ENCODE measurements around the gene F7. TPM values are rescaled to one million over a fixed set of nuclear protein-coding genes. Genes with fewer than 3 reads are reported as not detected.

The F7 gene
- total RNA-seq, 1 experiment from 2014 or later: not detected

DNA sequence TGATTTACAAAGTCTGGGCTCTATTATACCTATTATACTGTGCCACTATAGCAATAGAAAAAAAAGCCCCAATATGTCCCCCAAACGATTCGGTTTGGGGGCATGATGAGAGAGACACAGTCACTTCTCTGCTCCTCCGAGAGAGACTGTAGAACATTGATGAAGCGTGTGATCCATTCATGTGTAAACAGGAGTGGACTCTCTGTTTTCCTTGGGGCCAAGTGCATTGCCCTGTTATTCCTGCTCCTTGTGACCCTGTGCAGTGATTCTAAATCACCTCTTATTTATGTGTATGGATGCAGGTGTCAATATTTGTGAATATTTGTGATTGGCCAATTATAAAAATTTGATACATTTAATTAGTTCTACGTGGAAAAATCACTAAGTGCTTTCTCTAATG lies 34.0 kb downstream of the F7 start:
- TF ChIP-seq POLR2AphosphoS5 (IDR thresholded peaks at IDR 0.05; ENCODE audit: low read depth, low read length): no peak
- TF ChIP-seq CTCF (IDR thresholded peaks at IDR 0.05): no peak
- no peak for TF ChIP-seq TCF7L2 (IDR thresholded peaks at IDR 0.05; ENCODE audit: low read depth, low read length)
- TF ChIP-seq, protein P1, sequence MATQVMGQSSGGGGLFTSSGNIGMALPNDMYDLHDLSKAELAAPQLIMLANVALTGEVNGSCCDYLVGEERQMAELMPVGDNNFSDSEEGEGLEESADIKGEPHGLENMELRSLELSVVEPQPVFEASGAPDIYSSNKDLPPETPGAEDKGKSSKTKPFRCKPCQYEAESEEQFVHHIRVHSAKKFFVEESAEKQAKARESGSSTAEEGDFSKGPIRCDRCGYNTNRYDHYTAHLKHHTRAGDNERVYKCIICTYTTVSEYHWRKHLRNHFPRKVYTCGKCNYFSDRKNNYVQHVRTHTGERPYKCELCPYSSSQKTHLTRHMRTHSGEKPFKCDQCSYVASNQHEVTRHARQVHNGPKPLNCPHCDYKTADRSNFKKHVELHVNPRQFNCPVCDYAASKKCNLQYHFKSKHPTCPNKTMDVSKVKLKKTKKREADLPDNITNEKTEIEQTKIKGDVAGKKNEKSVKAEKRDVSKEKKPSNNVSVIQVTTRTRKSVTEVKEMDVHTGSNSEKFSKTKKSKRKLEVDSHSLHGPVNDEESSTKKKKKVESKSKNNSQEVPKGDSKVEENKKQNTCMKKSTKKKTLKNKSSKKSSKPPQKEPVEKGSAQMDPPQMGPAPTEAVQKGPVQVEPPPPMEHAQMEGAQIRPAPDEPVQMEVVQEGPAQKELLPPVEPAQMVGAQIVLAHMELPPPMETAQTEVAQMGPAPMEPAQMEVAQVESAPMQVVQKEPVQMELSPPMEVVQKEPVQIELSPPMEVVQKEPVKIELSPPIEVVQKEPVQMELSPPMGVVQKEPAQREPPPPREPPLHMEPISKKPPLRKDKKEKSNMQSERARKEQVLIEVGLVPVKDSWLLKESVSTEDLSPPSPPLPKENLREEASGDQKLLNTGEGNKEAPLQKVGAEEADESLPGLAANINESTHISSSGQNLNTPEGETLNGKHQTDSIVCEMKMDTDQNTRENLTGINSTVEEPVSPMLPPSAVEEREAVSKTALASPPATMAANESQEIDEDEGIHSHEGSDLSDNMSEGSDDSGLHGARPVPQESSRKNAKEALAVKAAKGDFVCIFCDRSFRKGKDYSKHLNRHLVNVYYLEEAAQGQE (IDR thresholded peaks at IDR 0.05; ENCODE audit: insufficient read depth in 1 of 2, low read depth in 2 of 2, low read length in 1 of 2): no peak
- TF ChIP-seq SIN3A (IDR thresholded peaks at IDR 0.05; ENCODE audit: borderline replicate concordance, insufficient read depth, low read depth, low read length): no peak
- in situ Hi-C loops (cut with HindIII; ENCODE audit: low pct_unique_long_range_greater_than_20kb, low sequenced_read_pairs): no loop called here
- Histone ChIP-seq H3K27me3 (ENCODE audit: control insufficient read depth, insufficient read depth, low read length) (no peaks in the 10 kb centered on the region), H3K4me1 (ENCODE audit: control insufficient read depth, insufficient read depth, low read length) (no peaks in the 10 kb centered on the region), H3K27ac (ENCODE audit: low read length) (no peak overlapping the region), H3K9me3 (ENCODE audit: control insufficient read depth, insufficient read depth, low read depth, low read length) (no peaks in the 10 kb centered on the region), H3K4me3 (ENCODE audit: low read depth in 2 of 2, low read length in 2 of 2) (no peak overlapping the region), H3K36me3 (ENCODE audit: control insufficient read depth, insufficient read depth, low read length) (no peaks in the 10 kb centered on the region)
- ChIA-PET POLR2A (no interaction called here), CTCF (no interaction called here)
- no TSS peak for BruUV-seq (replicated peaks)
- ATAC-seq (no peak), DNase-seq (ENCODE audit: low read depth, low spot score) (no peak)
- intact Hi-C loops (cut with micrococcal nuclease; ENCODE audit: unreplicated experiment): no loop called here

DNA sequence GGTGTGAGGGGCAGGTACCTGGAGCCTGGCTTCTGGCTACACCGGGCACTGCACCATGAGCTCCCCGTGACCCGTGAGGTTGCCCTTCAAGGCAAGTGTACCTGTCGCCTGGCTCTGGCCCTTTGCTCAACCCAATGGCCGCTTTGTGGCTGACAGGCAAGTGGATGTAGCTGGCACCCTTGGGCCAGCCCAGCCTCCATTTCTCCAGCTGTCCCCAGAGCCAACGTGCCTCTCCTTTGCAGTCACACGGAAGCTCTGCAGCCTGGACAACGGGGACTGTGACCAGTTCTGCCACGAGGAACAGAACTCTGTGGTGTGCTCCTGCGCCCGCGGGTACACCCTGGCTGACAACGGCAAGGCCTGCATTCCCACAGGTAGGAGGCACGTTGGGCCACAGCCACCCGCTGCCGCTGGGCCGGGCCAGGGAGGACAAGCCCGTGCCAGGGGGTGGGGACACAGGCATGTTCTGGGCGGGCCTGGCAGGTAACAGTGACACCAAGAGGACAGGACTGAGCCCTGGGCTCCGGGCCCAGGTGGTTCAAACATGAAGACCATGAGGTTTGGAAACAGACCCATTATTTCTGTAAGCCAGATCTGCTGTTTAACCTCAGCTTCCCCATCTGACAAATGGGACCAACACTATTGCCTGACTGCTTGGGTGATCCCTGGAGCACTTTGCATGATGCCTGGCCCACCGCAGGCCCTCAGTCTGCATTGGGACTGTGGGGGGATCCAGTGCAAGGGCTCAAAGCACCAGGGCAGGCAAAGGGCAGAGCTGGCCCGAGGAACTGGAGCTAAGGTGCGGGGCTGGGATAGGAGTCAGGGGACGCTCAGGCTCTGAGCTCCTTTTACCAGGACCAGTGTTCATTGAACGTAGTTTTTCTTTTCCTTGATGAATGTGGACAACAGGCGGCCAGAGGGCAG lies 35.3 kb downstream of the F7 start:
- Histone ChIP-seq H3K27me3 (ENCODE audit: control insufficient read depth, insufficient read depth, low read length) (no peaks in the 10 kb centered on the region), H3K27ac (ENCODE audit: low read length) (no peak overlapping the region), H3K4me3 (ENCODE audit: low read depth in 2 of 2, low read length in 2 of 2) (no peak overlapping the region), H3K36me3 (ENCODE audit: control insufficient read depth, insufficient read depth, low read length) (no peaks in the 10 kb centered on the region), H3K4me1 (ENCODE audit: control insufficient read depth, insufficient read depth, low read length) (no peaks in the 10 kb centered on the region), H3K9me3 (ENCODE audit: control insufficient read depth, insufficient read depth, low read depth, low read length) (no peaks in the 10 kb centered on the region)
- ATAC-seq (no peak), DNase-seq (ENCODE audit: low read depth, low spot score) (no peak)
- intact Hi-C loops (cut with micrococcal nuclease; ENCODE audit: unreplicated experiment): no loop called here
- POLR2A ChIA-PET: no interaction called here
- TF ChIP-seq, protein P1 (IDR thresholded peaks at IDR 0.05; ENCODE audit: insufficient read depth in 1 of 2, low read depth in 2 of 2, low read length in 1 of 2): no peak
- no peak for TF ChIP-seq POLR2AphosphoS5 (IDR thresholded peaks at IDR 0.05; ENCODE audit: low read depth, low read length)
- TF ChIP-seq CTCF (IDR thresholded peaks at IDR 0.05): no peak
- TF ChIP-seq SIN3A (IDR thresholded peaks at IDR 0.05; ENCODE audit: borderline replicate concordance, insufficient read depth, low read depth, low read length): no peak
- TF ChIP-seq TCF7L2 (IDR thresholded peaks at IDR 0.05; ENCODE audit: low read depth, low read length): no peak
- CTCF ChIA-PET: no interaction called here
- BruUV-seq (replicated peaks): no TSS peak
- in situ Hi-C loops (cut with HindIII; ENCODE audit: low pct_unique_long_range_greater_than_20kb, low sequenced_read_pairs): no loop called here

All from Panc1 (cell line).